HL-60/S4 treated with retinoic acid at 250 ng/mL for 4 days and 3 days (cell line): Measurements from ENCODE around the gene RPS29.
"Not testable (repeated sequence)": the region's sequence is repeated elsewhere in the genome, so short reads cannot be mapped to it uniquely, and the experiment has no call there.

ENCODE experiments used
- in situ Hi-C: fragments of 300-500 bp; cut with MboI; formaldehyde crosslinking; loops from 2 replicates; pipeline ENCODE4 v1.7.0; 2022; ENCODE audit warnings: low sequenced_read_pairs

Gene RPS29

GRCh38 chr14:49598485-49599300, 12.5 kb upstream of the RPS29 start, which contains the start of gene LRR1:
TSS of gene LRR1 (plus strand) at chr14:49598940. CDS start at chr14:49599021, 81 bp downstream.
- in situ Hi-C loops: no loop called here

- in situ Hi-C loops: no loop called here
These were observed 12.0 kb upstream of the RPS29 start for GRCh38 chr14:49598189-49598484.

GRCh38 chr14:49594347-49595091, 8.3 kb upstream of the RPS29 start:
- in situ Hi-C loops: no loop called here

- in situ Hi-C loops: no loop called here
These were observed 6.8 kb upstream of the RPS29 start for GRCh38 chr14:49593016-49593415.

- in situ Hi-C loops: no loop called here
These were observed 3.2 kb upstream of the RPS29 start for GRCh38 chr14:49589387-49589786.

GRCh38 chr14:49586673-49587460, 687 bp upstream of the RPS29 start:
- in situ Hi-C loops: no loop called here

GRCh38 chr14:49584981-49585640, 1.1 kb downstream of the RPS29 start:
- in situ Hi-C loops: not testable (repeated sequence)

- in situ Hi-C loops: no loop called here
These were observed 2.1 kb downstream of the RPS29 start for GRCh38 chr14:49584058-49584457.

- in situ Hi-C loops: no loop called here
These were observed 2.6 kb downstream of the RPS29 start for GRCh38 chr14:49583629-49584028.

GRCh38 chr14:49582113-49582977, 3.8 kb downstream of the RPS29 start:
- in situ Hi-C loops: no loop called here

GRCh38 chr14:49581209-49582112, 4.7 kb downstream of the RPS29 start:
- in situ Hi-C loops: no loop called here

- in situ Hi-C loops: no loop called here
These were observed 6.3 kb downstream of the RPS29 start for GRCh38 chr14:49579841-49580240.

- in situ Hi-C loops: no loop called here
These were observed 8.0 kb downstream of the RPS29 start for GRCh38 chr14:49578141-49578540.

GRCh38 chr14:49574038-49574437, 12.1 kb downstream of the RPS29 start:
- in situ Hi-C loops: no loop called here

- in situ Hi-C loops: no loop called here
These were observed 16.9 kb downstream of the RPS29 start for GRCh38 chr14:49569281-49569680.

- in situ Hi-C loops: no loop called here
These were observed 19.5 kb downstream of the RPS29 start for GRCh38 chr14:49566714-49567113.

- in situ Hi-C loops: no loop called here
These were observed 26.0 kb downstream of the RPS29 start for GRCh38 chr14:49559979-49560768.

- in situ Hi-C loops: no loop called here
These were observed 32.3 kb downstream of the RPS29 start for GRCh38 chr14:49553892-49554291.
